ENCODE results near the gene NLGN2.
"Not testable (repeated sequence)": the region's sequence is repeated elsewhere in the genome, so short reads cannot be mapped to it uniquely, and the experiment has no call there.

Gene NLGN2

GRCh38 chr17:7407485-7408251, at the start of gene NLGN2:
Gene NLGN2 (plus strand): TSS chr17:7407845. CDS start chr17:7408256, 411 bp downstream.
- DNase-seq (ENCODE audit: low read depth in 2 of 2), result no peak

DNA sequence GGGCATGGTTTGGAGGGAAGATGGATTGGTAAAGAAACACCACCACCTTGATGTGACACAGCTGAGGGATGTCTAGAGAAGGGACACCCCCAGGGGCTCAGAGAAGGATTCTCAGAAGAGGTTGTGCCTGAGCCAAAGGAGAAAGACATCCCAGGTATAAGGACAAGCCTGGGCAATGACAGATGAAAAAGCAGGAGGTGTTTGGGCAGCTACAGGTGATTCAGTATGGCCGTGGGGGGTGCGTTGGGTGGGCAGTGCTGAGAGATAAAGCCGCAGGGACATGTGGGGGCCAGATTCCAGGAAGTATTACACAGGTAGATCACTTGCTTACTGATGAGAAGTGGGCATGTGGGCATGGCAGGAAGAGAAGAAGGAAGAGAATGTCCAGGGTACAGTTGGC, 45.7 kb upstream of the NLGN2 start:
- DNase-seq (ENCODE audit: low read depth in 2 of 2), result no peak

DNA sequence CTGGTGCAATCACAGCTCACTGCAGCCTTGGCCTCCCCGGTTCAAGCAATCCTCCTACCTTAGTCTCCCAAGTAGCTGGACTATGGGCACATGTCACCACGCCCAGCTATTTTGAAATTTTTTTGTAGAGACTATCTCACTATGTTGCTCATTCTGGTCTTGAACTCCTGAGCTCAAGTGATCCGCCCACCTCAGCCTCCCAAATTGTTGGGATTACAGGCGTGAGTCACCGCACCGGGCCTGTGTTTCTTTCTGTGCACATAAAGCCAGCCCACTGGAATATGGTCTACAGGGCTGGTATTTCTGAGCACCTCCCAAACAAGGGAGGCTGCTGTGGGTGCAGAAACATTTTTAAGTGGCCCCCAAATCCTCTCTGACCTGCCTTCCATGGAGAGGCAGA, 44.3 kb upstream of the NLGN2 start:
- no peak for DNase-seq (ENCODE audit: low read depth in 2 of 2)

DNA sequence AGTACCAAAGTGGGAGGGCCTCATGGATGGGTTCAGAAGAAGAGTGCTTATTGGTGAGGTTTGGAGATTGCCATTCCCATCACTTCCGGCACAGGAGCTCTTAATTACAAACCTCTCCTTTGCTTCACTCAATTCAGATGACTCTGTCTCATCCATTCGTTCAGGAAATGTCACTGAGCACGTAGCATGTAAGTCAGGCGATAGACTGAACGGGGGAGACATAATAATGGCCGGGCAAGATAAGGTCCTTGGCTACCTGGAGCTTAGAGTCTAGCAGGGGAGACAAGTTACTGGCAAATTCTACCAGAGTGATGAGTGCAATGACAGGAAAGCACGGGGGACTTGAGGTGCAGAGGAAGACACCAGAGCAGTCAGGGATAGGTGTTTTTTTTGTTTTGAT, 41.7 kb upstream of the NLGN2 start:
- not testable (repeated sequence) for DNase-seq (ENCODE audit: low read depth in 2 of 2)

DNA sequence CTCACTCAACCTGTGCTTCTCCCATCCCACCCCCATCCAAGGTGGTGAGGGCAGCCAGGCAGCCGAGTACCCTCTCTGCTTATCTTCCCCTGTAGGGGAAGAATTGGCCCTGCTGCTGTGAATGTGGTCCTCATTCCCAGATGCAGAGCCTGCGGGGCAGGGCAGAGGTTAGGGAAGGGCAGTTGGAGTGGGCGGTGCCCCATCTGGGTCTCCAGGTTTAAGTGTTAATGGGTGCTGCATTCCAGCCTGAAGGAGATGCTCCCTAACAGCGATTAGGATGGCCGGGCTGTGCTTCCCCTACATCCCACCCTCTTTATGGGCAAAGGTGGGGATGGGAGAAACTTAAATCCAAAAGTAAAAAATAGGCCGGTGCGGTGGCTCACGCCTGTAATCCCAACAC, 40.6 kb upstream of the NLGN2 start:
- DNase-seq (ENCODE audit: low read depth in 2 of 2), result no peak

DNA sequence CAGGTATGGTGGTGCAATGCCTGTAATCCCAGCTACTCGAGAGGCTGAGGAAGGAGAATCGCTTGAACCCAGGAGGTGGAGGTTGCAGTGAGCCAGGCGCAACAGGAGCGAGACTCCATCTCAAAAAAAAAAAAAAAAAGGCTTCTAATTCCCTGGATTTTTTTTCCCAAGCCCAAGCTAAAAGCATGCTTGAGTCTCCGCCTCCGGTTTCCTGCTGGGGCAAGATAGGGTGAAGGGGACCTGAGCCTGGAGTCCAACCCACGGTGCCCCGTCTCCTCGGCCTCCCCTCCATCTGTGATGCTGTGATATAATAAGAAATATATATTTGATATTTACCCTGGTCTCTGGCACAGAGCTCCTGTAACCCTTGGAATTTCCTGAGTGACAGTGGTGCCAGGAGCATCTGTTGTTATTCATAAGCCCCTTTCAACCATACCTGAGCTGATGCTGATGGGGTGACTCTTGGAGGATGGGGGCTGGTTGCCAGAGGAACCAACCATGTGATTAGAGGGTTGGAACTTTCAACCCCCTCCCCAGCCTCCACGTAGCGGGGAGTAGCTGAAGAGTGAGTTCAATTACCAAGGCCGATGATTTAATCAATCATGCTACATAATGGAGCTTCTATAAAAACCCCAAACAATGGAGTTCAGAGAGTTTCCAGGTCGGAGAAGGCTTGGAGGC, 39.6 kb upstream of the NLGN2 start:
- no peak for DNase-seq (ENCODE audit: low read depth in 2 of 2)

DNA sequence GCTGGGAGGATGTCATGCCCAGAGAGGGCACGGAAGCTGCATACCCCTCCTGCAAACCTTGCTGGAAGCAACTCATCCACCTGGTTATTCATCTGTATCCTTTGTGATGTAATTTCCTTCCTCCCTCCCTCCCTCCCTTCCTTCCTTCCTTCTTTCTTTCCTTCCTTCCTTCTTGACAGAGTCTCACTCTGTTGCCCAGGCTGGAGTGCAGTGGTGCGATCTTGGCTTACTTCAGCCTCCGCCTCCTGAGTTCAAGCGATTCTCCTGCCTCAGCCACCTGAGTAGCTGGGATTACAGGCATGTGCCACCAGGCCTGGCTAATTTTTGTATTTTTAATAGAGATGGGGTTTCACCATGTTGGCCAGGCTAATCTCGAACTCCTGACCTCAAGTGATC, 39.0 kb upstream of the NLGN2 start:
- not testable (repeated sequence) for DNase-seq (ENCODE audit: low read depth in 2 of 2)

DNA sequence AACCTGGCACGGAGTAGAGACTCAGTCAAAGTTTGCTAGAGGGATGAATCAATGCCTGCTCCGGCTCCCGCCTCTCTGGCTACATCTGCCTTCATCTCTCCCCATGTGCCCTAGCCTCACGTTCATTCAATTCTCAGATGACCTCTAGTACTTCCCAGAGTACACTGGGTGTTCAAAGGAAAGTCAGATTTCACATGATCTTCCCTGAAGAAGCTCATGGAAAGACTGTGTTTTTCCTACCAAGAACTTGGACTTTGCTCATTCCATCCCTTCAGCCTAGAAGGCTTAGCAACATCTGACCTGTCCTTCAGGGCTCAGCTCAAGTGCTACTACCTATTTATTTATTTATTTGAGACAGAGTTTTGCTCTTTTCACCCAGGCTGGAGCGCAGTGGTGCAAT, 37.8 kb upstream of the NLGN2 start:
- no peak for DNase-seq (ENCODE audit: low read depth in 2 of 2)

DNA sequence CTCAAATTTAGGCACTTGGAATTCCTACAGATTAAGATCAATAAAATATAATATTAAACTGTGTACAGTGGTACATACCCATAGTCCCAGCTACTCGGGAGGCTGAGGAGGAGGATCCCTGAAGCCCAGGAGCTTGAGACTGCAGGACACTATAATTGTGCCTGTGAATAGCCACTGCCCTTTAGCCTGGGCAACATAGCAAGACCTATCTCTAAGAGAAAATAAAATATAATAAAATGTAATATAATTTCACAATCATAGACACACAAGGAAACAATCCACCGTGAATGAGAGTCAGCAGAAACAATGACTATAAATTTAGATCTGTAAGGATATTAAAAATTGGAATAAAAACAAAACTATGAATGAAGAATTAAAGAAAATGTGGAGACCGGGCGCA, 36.8 kb upstream of the NLGN2 start:
- no peak for DNase-seq (ENCODE audit: low read depth in 2 of 2)

- DNase-seq (ENCODE audit: low read depth in 2 of 2), result no peak
Measured at GRCh38 chr17:7374353-7374752, 33.3 kb upstream of the NLGN2 start.

DNA sequence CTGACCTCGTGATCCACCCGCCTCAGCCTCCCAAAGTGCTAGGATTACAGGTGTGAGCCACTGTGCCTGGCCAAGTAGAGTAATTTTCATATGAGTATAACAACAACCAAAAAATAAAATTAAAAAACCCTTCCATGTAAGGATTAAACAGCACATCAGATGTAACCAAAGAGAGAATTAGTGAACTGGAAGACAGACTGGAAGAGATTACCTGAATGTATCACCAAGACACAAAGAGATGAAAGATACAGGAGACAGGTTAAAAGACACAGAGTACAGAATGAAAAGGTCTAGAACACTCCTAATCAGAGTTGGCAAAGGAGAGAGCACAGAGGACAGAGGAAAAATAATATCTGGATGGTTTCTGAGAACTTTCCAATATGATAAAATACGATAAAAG, 28.5 kb upstream of the NLGN2 start:
- DNase-seq (ENCODE audit: low read depth in 2 of 2), result no peak

GRCh38 chr17:7380321-7380720, 27.3 kb upstream of the NLGN2 start:
- DNase-seq (ENCODE audit: low read depth in 2 of 2), result no peak

DNA sequence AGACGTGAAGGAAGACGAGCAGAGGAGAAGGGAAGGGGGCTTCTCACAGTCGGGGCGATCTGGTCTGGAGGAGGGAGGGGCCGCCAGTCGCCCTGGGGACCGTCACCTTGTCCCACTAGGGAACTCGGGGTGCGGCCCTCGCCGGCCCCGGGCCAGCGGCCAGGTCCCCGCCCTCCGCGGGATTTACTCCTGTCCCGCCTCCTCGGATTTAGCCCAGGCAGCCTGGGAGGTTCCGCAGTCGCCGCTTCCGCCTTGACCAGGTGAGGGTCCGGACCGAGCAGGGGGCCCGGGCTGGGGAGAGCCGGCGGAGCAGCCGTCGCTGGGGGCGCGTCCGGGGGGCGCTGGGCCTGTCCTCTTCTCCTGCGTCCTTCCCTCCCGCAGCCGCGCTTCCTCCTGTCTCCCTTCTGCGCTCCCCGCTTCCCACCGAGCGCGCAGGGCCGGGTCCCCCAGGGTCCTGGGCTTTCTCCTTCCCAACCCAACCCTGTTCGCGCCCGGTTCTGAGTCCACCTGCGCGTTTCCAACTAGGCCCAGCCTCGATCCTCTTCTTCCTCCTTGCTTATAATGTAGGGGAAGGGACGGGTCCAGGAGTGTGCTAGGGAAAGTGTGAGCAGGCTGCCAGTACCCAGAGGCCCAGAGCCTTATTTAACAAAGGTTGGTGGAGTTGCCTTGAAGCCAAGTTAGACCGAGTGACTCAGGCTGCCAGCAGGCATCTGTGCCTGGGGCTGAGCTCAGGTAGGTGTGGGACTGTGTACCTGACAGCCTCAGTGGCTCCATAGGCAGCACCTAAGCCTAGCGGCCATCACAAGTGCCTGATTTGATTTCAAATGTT, 26.6 kb upstream of the NLGN2 start, which contains the start of gene TNK1:
TNK1 (plus strand) TSS at position 235 of the 829 bp plus-strand sequence. CDS start 1,838 bp downstream, outside the sequence.
- no peak for DNase-seq (ENCODE audit: low read depth in 2 of 2)

DNA sequence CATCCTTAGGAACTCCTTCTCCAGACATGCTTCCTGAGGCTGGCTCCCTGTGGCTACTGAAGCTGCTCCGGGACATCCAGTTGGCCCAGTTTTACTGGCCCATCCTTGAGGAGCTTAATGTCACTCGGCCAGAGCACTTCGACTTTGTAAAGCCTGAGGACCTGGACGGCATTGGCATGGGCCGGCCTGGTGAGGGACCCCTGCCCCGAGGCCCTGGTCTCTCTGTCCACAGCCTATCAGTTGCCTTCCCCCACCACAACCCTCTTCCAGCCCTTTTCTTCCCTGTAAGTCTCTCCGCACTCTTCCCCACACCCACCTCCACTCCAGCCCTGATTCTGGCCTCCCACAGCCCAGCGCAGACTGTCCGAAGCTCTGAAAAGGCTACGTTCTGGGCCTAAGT, 24.7 kb upstream of the NLGN2 start:
- DNase-seq (ENCODE audit: low read depth in 2 of 2), result no peak

GRCh38 chr17:7383371-7383741, 24.3 kb upstream of the NLGN2 start:
- DNase-seq (ENCODE audit: low read depth in 2 of 2), result no peak

GRCh38 chr17:7383742-7384488, 23.7 kb upstream of the NLGN2 start:
- DNase-seq (ENCODE audit: low read depth in 2 of 2), result peak; percentile 55 to 74

DNA sequence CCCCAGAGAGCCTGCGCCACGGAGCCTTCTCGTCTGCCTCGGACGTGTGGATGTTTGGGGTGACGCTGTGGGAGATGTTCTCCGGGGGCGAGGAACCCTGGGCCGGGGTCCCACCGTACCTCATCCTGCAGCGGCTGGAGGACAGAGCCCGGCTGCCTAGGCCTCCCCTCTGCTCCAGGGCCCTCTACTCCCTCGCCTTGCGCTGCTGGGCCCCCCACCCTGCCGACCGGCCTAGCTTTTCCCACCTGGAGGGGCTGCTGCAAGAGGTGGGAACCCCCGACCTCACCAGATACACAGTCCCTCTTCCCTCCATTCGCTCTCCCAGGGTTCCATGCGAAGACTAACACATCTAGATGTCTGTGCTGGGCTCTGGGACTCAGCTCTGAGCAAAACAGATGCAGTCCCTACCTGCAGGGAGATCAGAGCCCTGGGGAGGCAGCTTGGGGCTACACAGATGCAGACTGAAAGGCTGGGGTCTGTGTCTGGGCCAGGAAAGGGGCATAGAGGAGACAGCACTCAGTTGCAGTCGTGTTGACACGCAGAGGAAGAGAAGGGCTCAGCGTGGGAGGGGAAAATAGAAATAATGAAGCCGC, 23.1 kb upstream of the NLGN2 start:
- DNase-seq (ENCODE audit: low read depth in 2 of 2), result no peak

DNA sequence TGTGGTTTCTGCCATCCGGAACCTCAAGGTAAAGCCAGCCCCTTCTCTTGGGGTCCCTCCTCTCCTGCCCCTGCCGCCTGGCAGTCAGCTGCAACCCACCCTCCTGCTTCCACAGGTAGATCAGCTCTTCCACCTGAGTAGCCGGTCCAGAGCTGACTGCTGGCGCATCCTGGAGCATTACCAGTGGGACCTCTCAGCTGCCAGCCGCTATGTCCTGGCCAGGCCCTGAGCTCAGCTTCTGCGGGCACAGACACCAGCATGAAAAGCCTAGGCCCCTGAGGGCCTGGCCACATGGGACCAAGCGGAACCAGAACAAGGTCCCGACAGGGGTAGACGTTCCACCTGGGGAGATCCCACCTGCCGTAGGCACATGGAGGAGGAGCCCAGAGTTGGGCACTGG, 18.8 kb upstream of the NLGN2 start:
- DNase-seq (ENCODE audit: low read depth in 2 of 2), result no peak

- no peak for DNase-seq (ENCODE audit: low read depth in 2 of 2)
Measured at GRCh38 chr17:7389924-7390910, 17.4 kb upstream of the NLGN2 start.

DNA sequence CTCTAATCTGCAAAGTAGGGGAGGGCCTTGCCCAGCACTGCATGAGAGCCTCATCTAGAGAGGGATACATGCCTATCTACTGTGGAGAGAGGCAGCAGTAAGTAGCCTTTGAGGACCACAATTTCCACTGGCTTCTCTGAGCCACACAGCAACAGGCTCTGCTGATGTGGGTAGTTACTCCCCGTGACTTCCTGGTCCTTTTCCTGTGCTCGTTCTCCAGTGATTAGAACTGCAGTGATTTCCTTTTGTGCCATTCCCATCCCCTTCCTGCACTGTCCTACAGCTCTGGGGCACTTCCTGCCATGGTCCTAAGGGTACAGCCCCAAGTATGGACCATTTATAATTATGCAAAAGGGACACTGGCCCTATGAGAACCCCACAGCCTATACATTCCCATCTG, 16.3 kb upstream of the NLGN2 start:
- DNase-seq (ENCODE audit: low read depth in 2 of 2), result no peak
